ENCODE data around the gene ZNF438.
A peak's percentile ranks its signal among the peaks of the same experiment; 100 is the strongest.

The ZNF438 gene

GRCh38 chr10:30821994-30822692 is 209.5 kb downstream of the ZNF438 start:
- no peak for FAIRE-seq

- FAIRE-seq, result no peak
Observed at GRCh38 chr10:30821261-30821993, 210.2 kb downstream of the ZNF438 start.

GRCh38 chr10:30820261-30820991 is 211.2 kb downstream of the ZNF438 start:
- no peak for FAIRE-seq

- FAIRE-seq, result peak; percentile 96
Observed at GRCh38 chr10:30819341-30820181, 212.1 kb downstream of the ZNF438 start.

- no peak for FAIRE-seq
Observed at GRCh38 chr10:30818854-30819253, 212.8 kb downstream of the ZNF438 start.

DNA sequence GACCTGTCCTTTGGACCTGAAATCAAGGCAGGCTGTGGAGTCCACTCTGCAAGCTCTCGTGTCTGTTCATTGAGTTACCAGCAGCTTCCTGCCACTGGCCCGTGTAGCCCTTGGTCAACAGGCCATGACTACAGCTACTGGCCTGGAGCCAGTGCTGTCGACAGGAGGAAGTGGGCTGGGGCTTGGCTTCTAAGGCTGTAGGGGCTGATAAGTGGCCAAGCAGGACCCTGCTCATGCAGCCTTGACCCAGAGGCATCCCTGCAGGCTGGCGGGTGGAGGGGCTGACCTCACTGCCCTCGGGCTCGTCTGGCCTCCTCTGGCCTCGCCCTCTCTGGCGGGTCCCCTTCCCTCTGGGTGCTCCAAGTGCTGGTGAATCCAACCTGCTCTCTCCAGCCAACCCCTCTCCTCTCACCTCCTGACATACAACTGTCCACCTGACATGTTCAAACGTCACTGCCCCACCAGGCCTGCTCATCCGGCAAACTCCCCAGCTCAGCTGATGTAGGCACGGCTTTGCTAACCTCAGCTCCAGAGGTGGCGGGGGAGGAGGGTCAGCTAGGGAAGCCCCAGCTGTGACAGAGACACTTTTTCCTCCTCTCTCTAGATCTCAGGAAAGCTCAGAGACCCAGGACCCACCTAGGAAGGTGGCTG is 213.5 kb downstream of the ZNF438 start:
- no peak for FAIRE-seq

DNA sequence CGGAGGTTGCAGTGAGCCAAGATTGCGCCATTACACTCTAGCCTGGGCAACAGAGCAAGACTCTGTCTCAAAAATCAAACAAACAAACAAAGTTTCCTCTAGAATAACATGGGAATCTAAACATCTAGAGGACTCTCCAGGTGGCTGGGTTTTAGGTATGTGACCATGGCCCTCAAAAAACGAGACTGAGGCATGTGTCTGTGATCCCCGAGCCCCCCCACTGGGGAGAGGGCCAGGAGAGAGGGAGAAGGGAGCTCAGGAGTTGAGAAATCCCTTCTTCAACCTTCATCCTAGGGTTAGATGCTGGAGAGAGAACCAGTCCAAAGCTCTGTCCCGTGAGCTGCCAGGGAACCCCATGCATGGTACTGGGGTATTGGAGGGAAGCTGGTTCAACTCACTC is 214.1 kb downstream of the ZNF438 start:
- no peak for FAIRE-seq

DNA sequence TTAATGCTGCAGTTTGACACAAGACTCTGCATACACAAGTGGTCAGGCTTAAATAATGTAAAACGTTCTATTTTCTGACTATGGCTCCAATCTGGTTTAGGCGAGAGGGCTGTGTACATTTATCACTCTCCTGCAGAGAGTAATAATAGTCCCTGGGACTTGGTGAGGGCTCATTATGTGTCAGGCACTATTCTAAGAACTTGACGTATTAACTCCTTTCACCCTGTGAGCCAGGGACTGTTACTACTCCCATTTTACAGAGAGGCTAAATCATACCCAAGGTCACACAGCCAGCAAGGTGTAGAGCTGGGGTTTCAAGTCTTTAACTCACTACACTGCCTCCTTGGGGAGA is 214.9 kb downstream of the ZNF438 start:
- no peak for FAIRE-seq

- no peak for FAIRE-seq
Observed at GRCh38 chr10:30816159-30816819, 215.4 kb downstream of the ZNF438 start.

GRCh38 chr10:30813872-30814481 is 217.7 kb downstream of the ZNF438 start:
- FAIRE-seq, result peak; percentile 96

DNA sequence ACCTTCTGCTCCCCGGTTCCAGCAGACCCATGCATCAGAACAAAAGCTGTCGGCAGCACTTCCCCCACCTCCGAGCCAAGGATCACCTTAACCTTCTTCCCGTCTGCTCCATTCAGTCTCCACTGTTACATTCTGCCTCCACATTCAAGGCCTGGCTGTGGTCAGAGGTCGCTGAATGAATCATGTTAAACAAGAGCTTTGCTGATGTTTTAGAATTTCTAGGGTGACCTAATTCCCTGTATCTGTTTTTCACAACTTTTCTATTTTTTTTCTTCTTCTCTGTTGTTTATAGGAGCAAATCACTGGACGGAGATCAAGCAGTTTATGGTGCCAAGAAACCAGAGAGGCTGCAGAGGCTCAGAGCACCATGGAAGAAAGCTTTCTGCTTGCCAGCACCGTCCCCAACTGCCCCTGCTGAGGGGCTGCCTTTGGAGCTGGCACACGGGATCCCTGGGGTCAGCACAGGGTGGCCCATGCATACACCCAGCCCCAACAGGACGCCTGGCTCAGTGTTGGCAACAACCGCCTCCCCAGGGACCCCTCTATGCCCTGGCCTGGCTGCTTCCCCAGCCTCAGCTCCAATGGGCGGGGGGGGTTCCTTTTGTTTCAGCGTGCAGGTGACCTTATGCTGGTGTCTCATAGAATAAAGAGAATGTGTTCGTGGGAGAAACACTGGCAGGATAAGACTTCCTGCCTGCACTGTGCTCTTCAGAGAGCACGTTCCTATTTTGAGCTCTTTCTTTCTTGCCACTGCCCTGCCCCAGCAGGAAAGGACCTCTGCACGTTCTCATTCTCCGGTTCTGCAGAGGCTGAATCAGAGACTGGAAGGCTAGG is 219.4 kb downstream of the ZNF438 start:
- peak; percentile 95 for FAIRE-seq

- FAIRE-seq, result no peak
Observed at GRCh38 chr10:30811276-30812017, 220.2 kb downstream of the ZNF438 start.

- FAIRE-seq, result no peak
Observed at GRCh38 chr10:30810416-30810815, 221.2 kb downstream of the ZNF438 start.

- no peak for FAIRE-seq
Observed at GRCh38 chr10:30806850-30807249, 224.8 kb downstream of the ZNF438 start.

GRCh38 chr10:30805061-30805460 is 226.6 kb downstream of the ZNF438 start:
- FAIRE-seq, result no peak

DNA sequence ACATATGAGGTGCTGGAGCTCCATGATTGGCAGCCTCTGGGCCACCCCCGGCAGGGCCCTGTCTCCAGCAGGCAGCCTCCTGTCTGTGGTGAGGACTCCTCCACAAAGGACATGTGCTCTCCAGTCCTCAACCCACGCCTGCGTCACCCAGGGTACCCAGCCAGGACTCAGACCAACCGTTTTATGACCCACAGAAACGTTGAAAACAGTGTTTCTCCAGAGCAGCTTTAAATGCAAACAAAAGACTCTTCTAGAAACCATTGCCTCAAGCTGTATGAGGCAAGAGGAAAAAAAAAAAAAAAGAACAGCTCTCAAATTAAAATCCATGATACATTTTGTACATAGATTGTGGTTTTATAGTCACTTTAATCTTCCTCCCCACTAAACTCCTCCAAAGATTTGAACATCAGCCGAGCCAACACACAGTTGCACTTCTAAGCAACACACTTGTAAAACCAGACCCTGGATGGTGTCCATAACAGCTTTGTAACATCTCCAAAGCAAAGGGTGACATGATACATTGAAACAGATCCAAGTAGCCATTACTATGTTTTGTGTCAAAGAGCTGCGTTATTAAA is 227.1 kb downstream of the ZNF438 start:
- FAIRE-seq, result peak; percentile 99

DNA sequence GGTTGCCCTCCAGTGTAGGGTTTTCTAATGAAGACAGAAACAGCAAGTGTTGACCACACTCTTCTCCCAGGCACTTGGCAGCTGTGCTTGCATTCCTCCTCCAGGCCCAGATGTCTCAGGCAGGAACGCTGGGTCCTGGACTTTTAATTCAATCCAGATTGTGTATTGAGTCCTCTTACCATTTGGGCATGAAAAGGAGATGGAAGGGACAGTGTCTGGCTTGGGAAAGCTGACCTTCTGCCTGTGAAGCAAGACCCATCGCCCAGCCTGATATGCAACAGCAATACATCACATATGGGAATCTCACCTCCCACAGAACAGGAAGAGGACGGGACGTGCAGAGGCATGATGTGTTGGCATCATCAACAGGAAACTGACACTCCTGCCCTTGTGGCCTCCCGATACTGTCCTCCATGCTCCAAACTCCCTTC is 227.8 kb downstream of the ZNF438 start:
- FAIRE-seq, result peak; percentile 26

- FAIRE-seq, result no peak
Observed at GRCh38 chr10:30803058-30803457, 228.6 kb downstream of the ZNF438 start.

DNA sequence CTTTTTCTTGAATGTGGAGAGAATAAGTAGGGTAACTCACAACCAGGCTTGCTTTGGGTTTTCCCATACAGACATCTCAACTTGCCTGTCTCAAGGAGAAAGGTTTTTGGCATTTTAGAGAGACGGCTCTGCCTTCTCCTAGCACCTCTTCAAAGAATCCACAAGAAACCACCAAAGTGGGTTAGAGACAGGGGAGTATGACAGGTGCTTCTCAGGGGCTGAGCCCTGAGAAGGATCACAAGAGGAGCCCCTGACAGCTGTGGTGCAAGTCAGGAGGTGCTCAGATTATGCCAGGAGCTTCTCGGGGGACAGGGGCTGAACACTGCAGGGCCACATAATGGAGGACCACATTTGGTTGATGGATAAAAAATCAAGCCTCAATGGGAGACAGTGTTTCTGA is 231.3 kb downstream of the ZNF438 start:
- FAIRE-seq, result no peak
